Measurements from ENCODE around the gene TGIF1.

The TGIF1 gene

DNA sequence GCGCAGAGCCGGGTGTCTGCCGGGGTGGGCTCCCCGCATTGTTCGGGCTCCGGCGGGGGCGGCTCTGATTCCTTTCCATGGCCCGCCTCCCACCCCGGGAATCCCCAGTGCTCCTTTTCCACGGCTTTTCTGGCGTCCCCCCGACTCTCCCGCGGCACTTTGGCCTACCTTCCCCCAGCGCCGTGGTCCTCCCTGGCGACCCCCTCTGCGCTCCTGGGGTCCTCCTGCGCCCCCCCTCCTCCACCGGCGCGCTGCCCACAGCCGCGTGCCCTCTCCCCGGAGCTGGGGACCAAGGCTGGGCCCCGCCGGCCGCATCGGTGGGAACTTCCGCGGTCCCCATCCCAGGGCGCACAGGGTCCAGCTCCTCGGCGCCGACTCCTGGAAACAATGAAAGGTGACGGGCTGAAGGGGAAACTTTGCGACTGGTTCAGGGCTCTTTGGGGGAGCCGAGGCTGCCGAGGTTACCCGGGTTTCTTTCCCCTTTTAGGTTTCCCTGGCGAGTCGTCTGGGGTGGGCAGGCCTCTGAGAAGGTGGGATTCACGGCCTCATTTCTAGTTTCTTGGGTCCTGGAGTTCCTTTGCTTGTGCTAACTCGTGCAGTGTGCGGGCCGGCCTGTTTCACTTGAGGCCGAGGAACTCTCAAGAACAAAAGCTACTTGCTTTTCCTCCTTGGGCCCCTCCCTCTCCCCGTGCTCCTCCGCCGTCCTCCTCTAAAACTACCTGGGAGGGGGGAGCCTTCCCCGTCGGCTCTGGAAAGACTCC lies 2.2 kb downstream of the TGIF1 start:
- H2BK12ac ChIP-seq (ENCODE audit: low read length in 2 of 2) = peak overlapping the region; percentile 46 to 83
- no peaks in the 10 kb centered on the region for H3K79me1 ChIP-seq (replicated peaks; ENCODE audit: low read length, poor library complexity, severe bottlenecking)
- H3K4ac ChIP-seq (ENCODE audit: low read depth in 1 of 2, low read length in 2 of 2) = peak overlapping the region; percentile 94 to 96
- peak overlapping the region; percentile 67 for H2AK5ac ChIP-seq (ENCODE audit: low read length, severe bottlenecking)
- H4K91ac ChIP-seq (ENCODE audit: low read length) = peak overlapping the region; percentile 95
- H3K9ac ChIP-seq (ENCODE audit: low read length) = peak overlapping the region; percentile 100
- peak overlapping the region; percentile 93 to 99 for H3K18ac ChIP-seq (ENCODE audit: low read depth in 1 of 2, low read length in 2 of 2)
- WGBS = 1% methylated on average over 51 of the region's 53 CpGs
- peak overlapping the region; percentile 57 to 83 for H3K23ac ChIP-seq (ENCODE audit: low read length in 2 of 2)
- H2BK5ac ChIP-seq (ENCODE audit: low read depth, low read length, poor library complexity, severe bottlenecking) = peak overlapping the region; percentile 92
- peaks cover 3 to 13% of the 10 kb centered on the region in 2 experiments for H3K36me3 ChIP-seq (ENCODE audit: control insufficient read depth in 1 of 2, insufficient read depth in 2 of 2, low read depth in 1 of 2, low read length in 2 of 2)
- H3K27ac ChIP-seq (ENCODE audit: low read length, poor library complexity, severe bottlenecking) = peak overlapping the region; percentile 97
- peak overlapping the region; percentile 94 for H2BK15ac ChIP-seq (ENCODE audit: low read depth, poor library complexity, severe bottlenecking)
- H4K8ac ChIP-seq (ENCODE audit: low read length) = peak overlapping the region; percentile 93
- H3K4me3 ChIP-seq (ENCODE audit: insufficient read depth in 1 of 2, low read depth in 1 of 2, low read length in 2 of 2) = peak overlapping the region; percentile 91 to 96
- no peak overlapping the region for H2AFZ ChIP-seq (ENCODE audit: low read depth, low read length)
- H3K4me1 ChIP-seq (ENCODE audit: control insufficient read depth, insufficient read depth, low read depth, low read length) = peaks cover 2% of the 10 kb centered on the region
- peak; percentile 68 for DNase-seq
- H3K9me3 ChIP-seq (ENCODE audit: control insufficient read depth, low read length) = no peaks in the 10 kb centered on the region
- peak overlapping the region; percentile 60 for H3K4me2 ChIP-seq (ENCODE audit: low read length, poor library complexity, severe bottlenecking)
- H3K14ac ChIP-seq (ENCODE audit: low read length in 2 of 2) = peak overlapping the region in 1 of 2 experiments; percentile 100
- H2BK120ac ChIP-seq (ENCODE audit: low read depth, low read length) = peak overlapping the region; percentile 97
- no peaks in the 10 kb centered on the region for H3K27me3 ChIP-seq (ENCODE audit: control insufficient read depth in 1 of 2, insufficient read depth in 1 of 2, low read length in 2 of 2)

- Histone ChIP-seq H2BK15ac (ENCODE audit: low read depth, poor library complexity, severe bottlenecking) (no peak overlapping the region), H3K9me3 (ENCODE audit: control insufficient read depth, low read length) (no peaks in the 10 kb centered on the region), H4K91ac (ENCODE audit: low read length) (no peak overlapping the region)
Observed at GRCh38 chr18:3452750-3453539, 3.0 kb downstream of the TGIF1 start.

DNA sequence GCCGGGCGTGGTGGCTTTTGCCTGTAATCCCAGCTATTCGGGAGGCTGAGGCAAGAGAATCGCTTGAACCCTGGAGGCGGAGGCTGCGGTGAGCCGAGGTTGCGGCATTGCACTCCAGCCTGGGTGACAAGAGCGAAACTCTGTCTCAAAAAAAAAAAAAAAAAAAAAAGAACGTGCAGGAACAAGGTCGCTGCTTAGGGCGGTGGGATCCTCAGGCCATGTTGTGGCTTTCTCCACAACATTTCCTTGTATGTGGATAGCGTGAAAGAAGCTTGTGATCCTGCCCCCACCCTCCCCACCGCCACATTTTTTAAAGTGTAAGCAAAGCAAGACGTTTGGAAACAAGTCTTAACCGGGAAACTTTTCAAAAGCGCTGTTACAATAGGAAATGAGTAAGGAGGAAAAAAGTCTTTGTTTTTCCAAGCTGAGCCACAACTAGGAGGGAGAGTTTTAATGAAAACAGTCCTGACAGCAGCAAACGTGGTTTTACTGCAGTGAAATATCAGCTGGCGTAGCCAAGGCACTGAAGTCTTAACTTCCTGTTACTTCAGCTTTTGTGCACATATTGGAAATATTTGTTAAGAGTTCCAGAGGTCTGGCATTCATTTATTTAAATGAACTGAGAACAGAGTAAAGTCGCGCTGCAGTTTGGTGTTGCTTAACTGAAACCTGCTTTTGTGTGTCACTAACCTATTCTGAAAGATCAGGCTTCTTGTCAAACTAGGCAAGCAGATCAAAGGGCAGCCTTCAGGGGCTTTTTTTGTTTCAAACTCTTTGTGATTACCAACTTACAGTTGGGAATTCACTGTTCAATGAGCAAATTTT lies 3.8 kb downstream of the TGIF1 start:
- H3K4ac ChIP-seq (ENCODE audit: low read depth in 1 of 2, low read length in 2 of 2) = peak overlapping the region; percentile 63 to 73
- under 1% methylated on average over 16 of the region's 21 CpGs for WGBS
- H2BK12ac ChIP-seq (ENCODE audit: low read length in 2 of 2) = no peak overlapping the region
- peaks cover 9 to 29% of the 10 kb centered on the region in 2 experiments for H3K36me3 ChIP-seq (ENCODE audit: control insufficient read depth in 1 of 2, insufficient read depth in 2 of 2, low read depth in 1 of 2, low read length in 2 of 2)
- no peak overlapping the region for H2BK15ac ChIP-seq (ENCODE audit: low read depth, poor library complexity, severe bottlenecking)
- H3K4me3 ChIP-seq (ENCODE audit: insufficient read depth in 1 of 2, low read depth in 1 of 2, low read length in 2 of 2) = peak overlapping the region; percentile 48 to 96
- H3K79me1 ChIP-seq (replicated peaks; ENCODE audit: low read length, poor library complexity, severe bottlenecking) = no peaks in the 10 kb centered on the region
- no peak overlapping the region for H3K14ac ChIP-seq (ENCODE audit: low read length in 2 of 2)
- H3K9ac ChIP-seq (ENCODE audit: low read length) = peak overlapping the region; percentile 100
- peak; percentile 98 for DNase-seq
- peak overlapping the region; percentile 52 to 60 for H3K18ac ChIP-seq (ENCODE audit: low read depth in 1 of 2, low read length in 2 of 2)
- no peaks in the 10 kb centered on the region for H3K9me3 ChIP-seq (ENCODE audit: control insufficient read depth, low read length)
- H4K91ac ChIP-seq (ENCODE audit: low read length) = no peak overlapping the region
- no peaks in the 10 kb centered on the region for H3K27me3 ChIP-seq (ENCODE audit: control insufficient read depth in 1 of 2, insufficient read depth in 1 of 2, low read length in 2 of 2)
- H3K23ac ChIP-seq (ENCODE audit: low read length in 2 of 2) = no peak overlapping the region
- no peak overlapping the region for H2AFZ ChIP-seq (ENCODE audit: low read depth, low read length)
- peak overlapping the region; percentile 60 for H3K4me2 ChIP-seq (ENCODE audit: low read length, poor library complexity, severe bottlenecking)
- H2BK5ac ChIP-seq (ENCODE audit: low read depth, low read length, poor library complexity, severe bottlenecking) = peak overlapping the region; percentile 76
- H2AK5ac ChIP-seq (ENCODE audit: low read length, severe bottlenecking) = no peak overlapping the region
- H3K4me1 ChIP-seq (ENCODE audit: control insufficient read depth, insufficient read depth, low read depth, low read length) = peaks cover 8% of the 10 kb centered on the region
- H2BK120ac ChIP-seq (ENCODE audit: low read depth, low read length) = peak overlapping the region; percentile 15
- peak overlapping the region; percentile 97 for H3K27ac ChIP-seq (ENCODE audit: low read length, poor library complexity, severe bottlenecking)
- H4K8ac ChIP-seq (ENCODE audit: low read length) = no peak overlapping the region

More at GRCh38 chr18:3452750-3453539, 3.0 kb downstream of the TGIF1 start:
- Histone ChIP-seq H2AK5ac (ENCODE audit: low read length, severe bottlenecking) (peak overlapping the region; percentile 17), H2BK12ac (ENCODE audit: low read length in 2 of 2) (peak overlapping the region in 1 of 2 experiments; percentile 35), H4K8ac (ENCODE audit: low read length) (no peak overlapping the region), H3K4me1 (ENCODE audit: control insufficient read depth, insufficient read depth, low read depth, low read length) (peaks cover 8% of the 10 kb centered on the region), H3K18ac (ENCODE audit: low read depth in 1 of 2, low read length in 2 of 2) (peak overlapping the region; percentile 93 to 99), H3K79me1 (replicated peaks; ENCODE audit: low read length, poor library complexity, severe bottlenecking) (no peaks in the 10 kb centered on the region), H3K4me3 (ENCODE audit: insufficient read depth in 1 of 2, low read depth in 1 of 2, low read length in 2 of 2) (peak overlapping the region; percentile 91 to 96), H2BK5ac (ENCODE audit: low read depth, low read length, poor library complexity, severe bottlenecking) (no peak overlapping the region), H3K27ac (ENCODE audit: low read length, poor library complexity, severe bottlenecking) (peak overlapping the region; percentile 97), H3K4ac (ENCODE audit: low read depth in 1 of 2, low read length in 2 of 2) (peak overlapping the region; percentile 63 to 73), H2BK120ac (ENCODE audit: low read depth, low read length) (peak overlapping the region; percentile 15), H3K27me3 (ENCODE audit: control insufficient read depth in 1 of 2, insufficient read depth in 1 of 2, low read length in 2 of 2) (no peaks in the 10 kb centered on the region), H3K14ac (ENCODE audit: low read length in 2 of 2) (no peak overlapping the region), H3K9ac (ENCODE audit: low read length) (peak overlapping the region; percentile 100), H3K23ac (ENCODE audit: low read length in 2 of 2) (no peak overlapping the region), H3K4me2 (ENCODE audit: low read length, poor library complexity, severe bottlenecking) (peak overlapping the region; percentile 60), H2AFZ (ENCODE audit: low read depth, low read length) (no peak overlapping the region), H3K36me3 (ENCODE audit: control insufficient read depth in 1 of 2, insufficient read depth in 2 of 2, low read depth in 1 of 2, low read length in 2 of 2) (peaks cover 9 to 21% of the 10 kb centered on the region in 2 experiments)
- 6% methylated on average over 16 of the region's 17 CpGs for WGBS
- peak; percentile 68 for DNase-seq
